Hepatic stellate cell (primary cell): Measurements from ENCODE around the gene FBLN1.

Experiments
- DNase-seq: peaks from one replicate; pipeline ENCODE4 v3.0.0; 2011; ENCODE audit warnings: low spot score

Gene FBLN1

DNA sequence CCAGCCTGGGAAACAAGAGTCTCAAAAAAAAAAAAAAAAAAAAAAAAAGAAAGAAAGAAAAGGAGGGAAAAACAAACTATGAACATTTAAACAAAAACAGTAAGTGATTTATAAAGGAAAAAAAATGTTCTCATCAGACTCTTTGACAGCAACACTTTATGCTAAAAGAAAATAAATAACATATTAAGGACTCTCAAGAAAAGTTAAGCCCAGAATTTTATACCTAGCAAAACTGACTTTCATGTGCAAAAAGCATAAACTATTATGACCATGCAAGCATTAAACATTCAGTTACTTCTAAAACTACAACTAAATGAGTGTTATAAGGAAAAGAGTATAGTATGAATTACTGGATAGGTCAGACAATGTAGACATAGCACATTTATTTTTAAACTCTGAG, 68.4 kb downstream of the FBLN1 start:
- DNase-seq = no peak

DNA sequence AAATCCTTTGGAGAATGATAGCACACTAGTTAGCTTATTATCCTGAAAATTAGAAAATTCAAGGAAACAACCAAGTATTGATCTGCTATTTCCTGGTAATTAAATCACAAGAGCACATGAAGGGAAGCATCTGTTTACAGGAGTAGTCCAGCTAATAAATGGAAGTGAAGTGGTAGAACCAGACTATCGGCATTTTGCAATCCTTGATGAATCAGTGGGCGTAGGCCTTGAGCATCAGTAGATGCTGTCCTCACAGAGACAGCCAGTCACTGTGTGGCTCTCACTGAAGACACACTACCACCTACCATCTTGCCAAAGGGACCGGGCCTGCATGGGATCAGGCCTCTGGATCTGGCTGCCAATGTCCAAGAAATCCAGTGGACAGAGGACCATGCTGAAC, 69.8 kb downstream of the FBLN1 start:
- no peak for DNase-seq

DNA sequence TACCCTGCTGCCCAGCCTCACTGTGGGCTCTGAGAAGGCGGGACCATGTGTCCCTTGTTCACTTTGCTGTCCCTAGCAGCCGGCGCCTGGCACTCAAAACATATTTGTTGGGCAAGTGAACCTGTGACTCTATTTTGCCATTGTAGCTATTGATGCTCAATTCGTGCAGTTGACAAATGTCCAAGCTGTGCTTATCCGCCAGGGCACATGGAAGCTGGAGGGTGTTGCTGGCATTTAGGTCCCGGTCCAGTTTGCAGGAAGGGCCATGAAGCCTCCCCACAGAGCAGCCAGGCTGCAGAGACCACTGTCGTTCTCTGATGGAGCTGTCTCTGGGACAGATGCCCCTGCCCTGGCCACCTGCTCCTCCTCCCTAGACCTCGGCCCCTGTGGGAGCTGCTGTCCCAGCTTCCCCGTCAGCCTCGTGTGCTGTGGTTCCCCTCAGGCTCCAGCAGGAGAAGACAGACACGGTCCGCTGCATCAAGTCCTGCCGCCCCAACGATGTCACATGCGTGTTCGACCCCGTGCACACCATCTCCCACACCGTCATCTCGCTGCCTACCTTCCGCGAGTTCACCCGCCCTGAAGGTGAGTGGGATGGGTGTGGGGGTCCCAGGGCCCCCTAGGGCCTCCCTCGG, 71.5 kb downstream of the FBLN1 start:
- no peak for DNase-seq

DNA sequence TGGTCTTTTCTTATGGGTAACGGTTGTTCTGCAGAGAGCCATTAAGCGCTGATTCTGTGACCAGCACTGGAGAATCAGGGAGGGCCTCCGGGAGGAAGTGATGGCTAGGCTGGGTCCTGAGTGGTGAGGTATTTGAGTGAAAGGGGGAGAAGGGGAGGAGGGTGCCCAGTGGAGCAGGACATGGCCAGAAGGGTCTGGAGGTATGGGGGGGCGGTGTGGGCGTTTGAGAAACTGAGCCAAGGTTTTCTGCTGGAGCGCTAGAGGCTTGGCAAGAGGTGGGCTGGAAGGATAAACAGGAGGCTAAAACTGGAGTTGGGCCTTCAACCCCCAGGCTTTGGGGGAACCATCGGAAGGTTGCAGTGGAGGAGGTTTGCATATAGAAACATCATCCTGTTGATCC, 72.5 kb downstream of the FBLN1 start:
- DNase-seq = no peak

DNA sequence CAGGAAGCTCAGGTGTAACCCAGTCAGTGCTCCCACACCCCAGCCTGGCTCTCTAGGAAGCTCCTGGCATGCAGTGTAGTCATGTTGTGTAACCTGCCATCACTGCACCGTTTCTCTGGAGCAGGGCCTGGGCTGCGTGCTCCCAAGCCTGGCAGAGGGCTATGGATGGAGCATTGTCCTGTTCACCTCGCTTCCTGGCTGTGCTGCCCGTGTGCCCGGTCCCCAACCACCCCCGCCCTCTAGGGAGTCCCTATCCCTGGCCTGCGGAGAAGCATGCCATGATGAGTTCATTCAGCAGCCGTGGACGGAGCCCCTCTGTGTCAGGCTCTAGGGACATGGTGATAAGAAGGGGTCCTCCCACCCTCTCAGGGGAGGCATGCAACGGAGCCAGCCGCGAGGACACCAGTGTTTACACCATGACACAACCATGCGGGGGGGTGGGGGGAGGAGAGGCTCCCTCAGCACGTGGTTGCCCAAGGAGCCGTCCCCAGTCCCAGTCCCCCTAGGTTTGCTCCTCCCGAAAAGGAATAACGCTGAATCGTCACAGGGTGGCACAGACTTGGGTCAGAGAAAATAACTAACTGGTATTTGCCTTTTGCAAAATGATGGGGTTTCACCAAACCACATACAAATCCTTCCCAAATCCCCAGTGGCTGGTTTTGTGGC, 73.1 kb downstream of the FBLN1 start:
- DNase-seq = no peak

DNA sequence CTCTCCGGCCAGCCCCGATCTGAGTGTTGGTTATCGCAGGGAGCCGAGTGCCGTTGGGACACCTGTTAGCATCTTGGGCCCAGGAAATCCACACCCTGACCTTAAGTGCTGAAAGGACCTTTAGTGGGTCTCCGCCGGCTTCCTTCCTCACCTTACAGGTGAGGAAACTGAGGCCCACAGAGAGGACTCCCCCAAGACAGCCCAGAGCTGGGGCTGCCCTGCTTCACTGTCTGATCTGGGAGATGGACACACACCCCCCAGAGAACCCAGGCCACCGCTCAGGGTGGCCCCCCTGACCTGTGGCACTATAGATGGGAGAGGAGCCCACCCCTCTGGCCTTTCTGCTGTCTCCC, 73.6 kb downstream of the FBLN1 start:
- no peak for DNase-seq

DNA sequence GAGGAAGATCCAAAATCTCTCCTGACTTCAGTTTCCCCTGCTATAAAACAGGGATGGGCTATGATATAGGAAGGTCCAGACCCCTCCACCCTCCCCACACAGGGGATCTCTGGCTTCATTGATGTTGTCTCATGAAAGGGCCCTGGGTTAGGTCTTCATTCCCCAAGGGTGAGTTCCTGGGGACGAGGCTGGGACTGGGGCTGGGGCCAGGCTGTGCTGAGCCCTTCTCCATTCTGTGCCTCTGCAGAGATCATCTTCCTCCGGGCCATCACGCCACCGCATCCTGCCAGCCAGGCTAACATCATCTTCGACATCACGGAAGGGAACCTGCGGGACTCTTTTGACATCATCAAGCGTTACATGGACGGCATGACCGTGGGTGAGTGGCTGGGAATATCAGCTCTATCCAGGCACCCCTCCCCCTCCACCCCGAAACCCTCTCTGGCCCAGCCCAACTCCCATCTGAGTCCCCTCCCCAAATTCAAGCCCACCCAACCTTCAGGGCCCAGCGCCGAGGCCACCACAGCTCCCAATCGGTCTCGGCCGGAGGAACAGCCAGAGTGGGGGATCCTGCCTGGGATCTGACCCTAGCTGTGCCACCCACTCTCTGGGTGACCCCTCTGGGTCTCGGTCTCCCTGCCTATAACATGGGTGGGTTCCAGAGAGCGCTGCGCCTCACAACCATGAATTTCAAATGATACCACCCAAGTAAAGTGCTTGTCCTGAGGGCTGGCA, 74.2 kb downstream of the FBLN1 start:
- no peak for DNase-seq

DNA sequence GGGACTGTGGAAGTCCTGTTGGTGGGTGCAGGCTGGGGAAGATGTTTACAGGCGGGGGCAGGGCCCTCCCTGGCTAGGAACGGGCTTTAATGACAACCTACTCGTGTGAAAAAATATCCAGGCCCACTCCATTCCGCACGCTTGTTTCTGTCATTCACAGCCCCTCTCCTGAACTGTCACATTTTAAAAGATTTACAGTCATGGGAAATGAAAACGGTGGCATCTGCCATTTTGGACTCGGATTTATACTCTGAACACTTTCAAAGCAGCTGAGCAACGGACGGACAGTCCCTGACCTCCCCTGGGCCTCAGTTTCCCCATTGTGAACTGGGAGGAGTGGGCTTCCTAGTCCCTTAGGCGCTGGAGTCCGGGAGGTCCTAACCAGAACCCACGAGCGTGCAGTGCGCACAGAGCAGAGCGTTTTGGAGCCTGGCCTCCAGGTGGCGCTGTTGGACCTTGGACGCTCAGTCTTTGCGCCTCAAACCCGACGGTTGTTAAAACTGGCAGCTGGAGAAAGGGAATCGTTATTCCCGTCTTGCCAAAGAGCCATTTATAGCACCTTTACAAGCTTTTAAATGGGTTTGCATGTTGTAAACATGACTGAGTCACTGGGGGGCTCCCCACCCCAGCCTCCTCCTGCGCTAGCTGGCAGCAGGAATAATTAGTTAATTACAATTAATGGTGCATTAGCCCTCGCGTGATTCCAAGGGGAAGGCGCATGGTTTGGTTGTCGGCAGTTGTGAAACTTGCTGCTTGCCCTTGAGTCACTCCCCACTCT, 75.3 kb downstream of the FBLN1 start:
- peak; percentile 83 for DNase-seq

DNA sequence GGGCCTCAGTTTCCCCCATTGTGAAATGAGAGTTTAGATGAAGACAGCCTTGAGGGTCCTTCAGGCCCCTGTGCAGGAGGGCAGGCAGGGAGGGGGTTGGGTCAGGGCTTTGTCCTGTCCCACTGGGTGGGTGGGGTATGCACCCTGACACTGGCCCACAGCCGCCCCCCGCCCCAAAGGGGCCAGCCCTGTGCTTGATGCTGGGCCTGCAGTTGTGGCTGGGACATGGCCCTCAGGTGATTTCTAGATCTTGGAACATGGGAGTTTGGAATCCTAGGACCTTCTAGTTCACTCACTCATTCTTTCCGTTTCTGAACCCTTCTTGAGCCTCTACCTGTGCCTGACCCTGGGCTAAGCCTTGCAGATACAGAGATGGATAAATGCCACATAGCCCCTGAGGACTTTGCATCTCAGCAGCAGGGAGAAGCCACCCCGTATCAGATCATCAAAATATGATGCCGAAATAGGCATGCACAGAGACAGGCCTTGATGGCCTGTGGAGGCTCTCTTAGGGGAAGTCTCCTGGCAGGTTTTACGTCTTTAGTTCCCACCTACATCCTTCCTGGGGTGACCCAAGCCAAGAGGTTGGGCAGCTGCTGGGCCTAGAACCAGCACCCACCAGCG, 76.0 kb downstream of the FBLN1 start:
- no peak for DNase-seq

DNA sequence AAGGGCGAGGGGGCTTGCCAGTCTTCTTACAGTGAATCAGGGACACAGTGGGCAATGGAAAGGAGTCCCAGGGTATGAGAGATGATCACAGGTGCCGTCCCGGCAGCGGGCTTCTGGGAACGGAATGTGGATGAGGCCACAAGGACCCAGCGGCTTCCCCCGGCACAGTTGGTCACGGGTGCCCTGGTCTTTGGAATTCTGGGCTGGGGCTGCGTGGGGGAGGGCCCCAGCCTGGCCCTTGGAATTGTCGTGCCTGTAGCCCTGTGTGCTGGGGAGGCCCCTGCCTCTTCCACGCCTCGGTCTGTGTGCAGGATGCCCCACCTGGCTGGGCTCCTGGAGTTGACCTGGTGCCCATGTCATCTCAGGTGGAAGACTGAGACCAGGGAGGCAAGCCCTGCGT, 76.6 kb downstream of the FBLN1 start:
- DNase-seq = no peak

DNA sequence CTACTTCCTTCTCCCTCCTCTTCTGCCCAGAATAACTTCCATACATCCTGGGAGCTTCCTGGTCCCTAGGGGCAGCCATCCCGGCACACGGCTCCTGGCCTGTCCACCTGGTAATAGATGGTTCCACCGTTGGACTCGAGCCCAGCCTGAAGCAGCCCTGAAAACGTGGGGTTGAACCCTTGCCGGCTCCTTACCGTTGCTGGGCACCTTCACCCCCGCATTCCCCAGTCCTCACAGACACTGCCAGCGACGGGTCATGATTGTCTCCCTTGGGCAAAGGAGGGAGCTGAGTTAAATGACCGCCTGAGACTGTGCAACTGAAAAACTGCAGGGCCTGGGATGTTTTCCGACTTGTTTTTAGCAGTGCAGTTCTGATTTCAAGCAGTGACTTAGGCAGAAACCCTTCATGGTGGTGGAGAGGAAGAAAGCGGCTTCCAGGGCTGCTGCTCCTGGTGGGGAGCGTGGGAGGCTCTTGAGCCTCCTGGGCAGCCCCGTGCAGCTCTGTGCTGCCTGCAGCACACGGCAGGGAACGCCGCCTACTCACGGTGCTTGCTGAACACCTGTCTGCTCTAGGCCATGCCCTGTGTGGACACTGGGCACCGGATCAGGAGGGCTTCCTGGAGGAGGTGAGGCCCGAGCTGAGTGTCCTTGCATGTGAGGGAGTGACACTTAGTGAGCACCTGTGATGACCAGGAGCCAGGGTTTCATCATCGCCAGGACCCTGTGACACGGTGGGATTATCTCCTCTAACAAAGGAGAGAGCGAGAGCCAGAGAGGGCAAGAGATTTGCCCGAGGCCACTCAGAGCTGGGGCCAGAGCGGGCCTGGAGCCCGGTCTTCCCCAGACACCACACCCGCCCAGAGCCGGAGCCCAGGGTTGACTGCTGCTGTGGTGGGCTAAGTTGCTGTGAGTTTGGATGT, 77.4 kb downstream of the FBLN1 start:
- no peak for DNase-seq

DNA sequence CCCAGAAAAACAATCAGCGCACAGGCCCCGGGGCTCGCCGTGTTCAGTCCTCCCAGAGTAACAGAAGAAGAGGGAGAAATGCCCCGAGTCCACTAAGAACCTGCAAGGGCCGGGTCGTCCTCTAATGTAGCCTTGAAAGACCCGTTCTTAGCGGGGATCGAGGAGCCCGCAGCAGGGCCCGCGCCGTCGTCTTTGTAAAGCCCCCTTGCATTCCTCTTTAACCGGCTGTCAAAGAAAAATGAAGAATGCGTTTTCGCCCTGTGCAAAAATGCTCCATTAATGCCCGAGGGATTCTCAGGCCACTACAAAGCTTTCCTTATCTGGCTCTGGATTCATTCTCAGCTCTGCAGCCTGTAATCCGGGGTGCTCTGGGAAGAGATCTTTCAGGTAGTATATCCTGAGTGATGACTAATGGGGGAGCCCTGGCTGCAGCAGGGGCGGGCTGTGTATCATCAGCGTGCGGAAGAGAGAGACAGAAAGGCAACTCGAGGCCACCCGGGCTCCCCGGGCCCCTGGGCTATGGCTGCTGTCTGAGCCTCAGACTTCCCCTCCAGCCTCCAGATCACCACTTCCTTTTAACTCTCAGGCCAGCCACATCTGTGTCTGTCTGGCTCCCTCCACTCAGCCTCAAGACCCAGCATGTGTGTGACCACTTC, 78.2 kb downstream of the FBLN1 start:
- no peak for DNase-seq

DNA sequence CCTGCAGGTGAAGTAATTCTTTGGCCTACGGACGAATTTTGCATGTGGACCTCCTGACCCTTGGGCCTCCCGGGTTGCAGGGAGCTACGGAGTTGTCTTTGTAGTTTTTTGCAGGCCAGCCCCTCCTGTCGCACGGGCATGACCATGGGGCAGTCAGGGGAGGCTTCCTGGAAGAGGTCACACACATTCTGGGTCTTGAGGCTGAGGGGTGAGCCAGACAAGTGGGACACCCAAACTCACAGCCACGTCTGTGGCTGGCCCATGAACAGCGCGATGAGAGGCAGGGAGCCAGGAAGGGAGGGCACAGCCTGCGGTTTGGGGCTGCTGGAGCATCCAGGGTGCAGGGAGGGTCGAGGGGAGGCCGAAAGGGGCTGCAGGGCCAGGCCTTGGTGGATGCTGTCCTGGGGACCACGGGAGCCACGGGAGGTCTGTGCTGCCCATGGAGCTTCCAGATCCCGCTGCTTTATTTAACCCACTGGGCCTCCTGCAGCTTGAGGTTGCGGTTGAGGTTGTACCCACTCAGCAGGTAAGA, 78.9 kb downstream of the FBLN1 start:
- DNase-seq = no peak

DNA sequence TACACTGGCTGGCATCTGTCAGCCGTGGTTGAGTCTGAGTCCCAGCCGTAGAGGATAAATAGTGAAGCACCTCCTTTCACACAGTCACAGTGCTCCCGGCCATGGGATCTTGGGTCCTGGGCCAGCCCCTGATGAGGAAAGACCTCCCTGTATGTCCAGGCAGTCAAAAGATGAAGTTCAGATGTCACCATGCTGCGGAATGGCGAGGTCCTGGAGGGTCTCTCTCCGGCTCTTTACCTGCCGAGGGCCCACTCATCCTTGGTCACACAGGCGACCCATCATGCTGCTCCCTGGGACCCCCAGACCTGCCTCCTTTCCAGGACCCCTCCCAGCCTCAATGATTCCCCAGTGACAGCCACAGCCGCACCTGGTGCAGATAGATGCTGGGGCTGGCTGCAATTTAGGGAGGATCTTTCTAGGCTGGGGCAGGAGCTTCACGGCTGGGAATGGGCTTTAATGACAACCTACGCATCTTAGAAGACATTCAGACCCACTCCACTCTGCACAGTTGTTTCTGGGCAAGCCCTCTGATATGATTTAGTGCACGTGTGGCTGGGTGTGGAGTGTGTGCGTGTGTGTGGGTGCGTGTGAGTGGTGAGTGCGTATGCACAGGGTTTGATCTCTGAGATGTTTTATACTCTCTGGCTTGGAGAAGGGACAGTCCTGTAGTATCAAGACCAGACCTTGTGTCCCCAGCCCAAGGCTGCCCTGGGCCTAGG, 79.7 kb downstream of the FBLN1 start:
- DNase-seq = no peak

DNA sequence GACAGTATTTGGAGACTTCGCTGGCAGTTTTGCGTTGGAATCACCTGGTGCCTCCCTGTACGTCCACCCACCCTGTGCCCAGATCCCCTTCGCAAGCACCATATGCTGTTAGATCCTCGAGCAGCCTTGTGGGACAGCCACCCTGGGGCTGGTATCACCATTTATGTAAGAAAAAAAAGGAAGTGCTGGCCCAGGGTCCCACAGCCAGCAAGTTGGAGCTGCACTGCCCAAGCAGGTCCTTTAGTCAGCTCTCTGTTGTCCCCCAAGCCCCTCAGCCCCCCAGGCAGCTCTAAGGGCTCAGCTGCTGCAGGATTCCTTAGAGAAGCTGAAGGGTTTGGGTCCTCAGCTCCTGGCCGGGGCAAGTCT, 80.3 kb downstream of the FBLN1 start:
- no peak for DNase-seq

DNA sequence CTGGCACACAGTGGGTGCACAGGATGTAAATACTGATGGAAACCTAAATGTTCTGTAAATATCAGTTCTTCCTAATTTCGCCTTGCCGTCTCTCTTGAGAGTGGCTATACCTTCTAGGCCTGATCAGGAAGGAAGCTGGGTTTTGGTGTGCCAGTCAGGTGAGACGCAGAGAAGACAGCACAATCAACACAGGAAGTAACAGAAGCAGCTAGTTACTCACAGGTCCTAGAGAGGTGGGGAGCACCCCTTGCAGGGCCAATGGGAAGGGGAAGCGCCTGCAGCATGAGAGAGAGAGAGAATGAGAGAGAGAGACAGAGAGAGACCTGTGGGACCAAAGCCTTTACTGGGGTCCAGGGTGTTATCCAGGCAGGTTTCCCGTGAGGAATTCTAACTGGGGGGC, 80.8 kb downstream of the FBLN1 start:
- no peak for DNase-seq

DNA sequence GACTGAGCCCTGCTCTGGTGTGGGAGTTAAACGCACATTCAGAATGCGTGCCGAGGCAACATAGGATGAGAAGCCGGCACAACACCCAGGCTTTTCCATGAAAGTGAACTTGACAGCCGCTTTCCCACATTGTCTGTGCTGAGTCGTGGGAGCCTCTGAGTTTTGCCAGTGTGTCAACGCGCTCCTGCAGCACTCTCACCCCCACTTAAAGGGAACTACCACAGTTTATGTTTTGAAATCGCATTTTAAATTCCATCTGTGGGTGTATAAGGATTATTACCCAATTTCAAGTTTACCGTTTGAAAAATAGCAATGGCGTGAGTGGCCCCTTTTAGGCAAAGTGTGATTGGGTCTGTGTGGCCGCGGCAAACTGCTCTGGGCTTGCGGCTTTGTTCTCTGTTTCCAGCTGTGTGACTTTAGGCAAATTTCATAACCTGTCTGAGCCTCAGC, 81.5 kb downstream of the FBLN1 start:
- no peak for DNase-seq

DNA sequence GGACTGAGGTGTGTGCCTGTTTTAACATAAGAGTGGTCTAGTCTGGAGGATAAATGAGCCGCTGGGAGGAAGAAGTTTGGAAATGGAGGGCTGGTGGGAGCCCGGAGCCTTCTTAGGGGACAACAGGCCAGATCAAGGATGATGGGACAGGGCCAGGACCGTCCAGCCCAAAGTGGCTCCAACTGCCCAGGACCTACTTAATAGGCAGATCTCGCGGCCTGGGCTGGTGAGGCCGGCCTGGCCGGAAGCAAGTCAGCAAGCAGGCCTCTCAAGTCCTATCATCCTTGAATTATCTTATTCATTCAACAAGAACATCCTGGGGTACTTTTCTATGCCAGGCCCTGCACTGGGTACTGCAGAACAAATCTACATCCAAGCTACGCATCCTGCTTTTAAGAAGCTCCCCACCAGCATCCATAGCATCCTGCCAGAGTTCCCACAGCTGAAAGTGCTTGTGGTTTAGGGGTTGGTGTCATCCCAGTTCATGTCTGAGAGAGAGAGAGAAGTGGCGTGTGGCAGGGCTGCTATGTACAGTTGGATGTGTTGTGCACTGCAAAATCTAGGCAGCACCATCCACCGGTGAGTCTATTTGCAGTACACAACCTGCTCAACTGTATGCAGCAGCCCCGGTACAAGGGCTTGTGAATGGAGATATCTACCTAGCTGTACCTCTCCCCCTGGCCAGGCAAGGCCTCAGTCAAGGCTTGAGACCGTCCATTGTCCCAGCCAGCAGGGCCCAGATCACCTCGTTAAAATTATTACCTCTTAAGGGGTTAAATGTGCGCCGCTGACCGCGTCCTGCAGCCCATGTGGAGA, 82.1 kb downstream of the FBLN1 start:
- DNase-seq = no peak

DNA sequence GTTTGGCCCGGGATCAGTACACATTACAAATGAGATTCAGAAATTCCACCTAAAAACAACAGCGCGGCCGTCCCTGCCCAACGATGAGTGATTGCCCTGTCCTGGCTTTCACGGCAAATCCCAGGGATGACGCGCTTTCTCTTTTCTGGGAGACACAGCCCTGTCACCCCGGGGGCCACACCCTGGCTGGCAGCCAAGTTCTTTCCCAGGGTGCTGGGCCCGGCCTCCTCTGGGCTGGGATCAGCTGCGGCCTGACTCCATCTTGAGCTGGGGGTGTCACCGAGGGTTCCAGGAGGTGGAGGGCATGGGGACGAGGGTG, 82.7 kb downstream of the FBLN1 start:
- DNase-seq = peak; percentile 45
